ENCODE results near the gene CAV3. TPM values are rescaled to one million over a fixed set of nuclear protein-coding genes. Genes with fewer than 3 reads are reported as not detected.
"Not testable (repeated sequence)": the region's sequence is repeated elsewhere in the genome, so short reads cannot be mapped to it uniquely, and the experiment has no call there.

Gene CAV3
- total RNA-seq, 2 experiments from 2014 or later: not detected

DNA sequence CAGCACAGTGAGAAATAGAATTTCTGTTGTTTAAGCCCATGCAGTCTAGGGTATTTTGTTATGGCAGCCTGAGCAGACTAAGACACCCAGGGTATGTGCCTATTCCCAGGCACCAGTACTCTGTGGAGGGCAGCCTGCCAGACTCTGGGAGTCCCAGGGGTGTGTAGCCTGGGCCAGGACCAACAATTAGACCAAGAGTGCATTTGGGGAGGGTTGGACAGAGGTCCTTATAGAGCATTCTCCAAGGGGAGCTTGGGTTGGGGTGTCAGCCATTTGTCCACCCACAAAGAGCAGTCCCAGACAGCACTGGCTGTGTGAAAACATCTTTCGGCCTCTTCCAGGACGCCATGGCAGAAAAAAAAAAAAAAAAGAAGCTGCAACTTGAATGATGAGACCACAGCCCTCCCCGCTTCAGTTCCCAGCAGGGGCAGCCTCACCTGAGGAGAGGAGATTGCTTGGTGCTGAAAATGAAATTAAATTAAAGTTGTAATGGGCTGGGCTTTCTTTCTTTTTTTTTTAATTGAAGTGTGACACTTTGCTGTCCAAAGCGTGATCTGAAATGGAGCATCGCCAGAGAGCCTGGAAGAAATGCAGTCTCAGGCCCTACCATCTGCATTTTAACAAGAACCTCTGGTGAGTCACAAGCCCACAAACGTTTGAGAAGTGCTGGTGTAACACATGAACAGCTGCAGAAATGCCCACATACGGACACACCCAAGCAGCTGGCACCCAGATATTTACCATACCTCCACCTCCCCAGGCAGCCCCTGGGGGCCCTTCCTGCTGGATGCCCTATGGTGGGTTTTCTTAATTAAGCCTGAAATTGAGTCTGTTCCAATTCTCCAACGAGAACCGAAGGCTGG is 21.3 kb upstream of the CAV3 start:
- CTCF ChIA-PET: no interaction called here
- no peak overlapping the region for H3K4me3 Mint-ChIP-seq
- no peaks in the 10 kb centered on the region for H3K36me3 Mint-ChIP-seq (ENCODE audit: low read depth)
- H3K4me3 ChIP-seq (ENCODE audit: low read length): no peak overlapping the region
- H3K27ac ChIP-seq (ENCODE audit: low read depth in 1 of 2, low read length in 2 of 2): no peak overlapping the region
- no peaks in the 10 kb centered on the region for H3K9me3 Mint-ChIP-seq
- ATAC-seq (ENCODE audit: poor library complexity) (no peak), DNase-seq (peak in 1 of 14 experiments; percentile 23)
- TF ChIP-seq CTCF (IDR thresholded peaks at IDR 0.05): no peak
- no peaks in the 10 kb centered on the region for H3K4me1 Mint-ChIP-seq (ENCODE audit: low read depth)
- intact Hi-C loops (cut with DNase I, micrococcal nuclease): no loop called here
- POLR2A ChIA-PET: no interaction called here
- peaks cover 0 to 2% of the 10 kb centered on the region in 2 experiments for H3K27me3 ChIP-seq (ENCODE audit: control insufficient read depth in 1 of 2, insufficient read depth in 2 of 2, low read length in 2 of 2)
- H3K36me3 ChIP-seq (ENCODE audit: insufficient read depth, low read length): no peaks in the 10 kb centered on the region
- peaks cover 5% of the 10 kb centered on the region for H3K27me3 Mint-ChIP-seq
- H3K27ac Mint-ChIP-seq: no peak overlapping the region
- no peaks in the 10 kb centered on the region for H3K4me1 ChIP-seq (ENCODE audit: insufficient read depth, low read length)
- H3K9me3 ChIP-seq (ENCODE audit: control insufficient read depth in 1 of 2, insufficient read depth in 1 of 2, low read length in 2 of 2): peaks cover 0 to 4% of the 10 kb centered on the region in 2 experiments

- ChIA-PET CTCF (no interaction called here), POLR2A (no interaction called here)
- H3K4me1 ChIP-seq (ENCODE audit: insufficient read depth, low read length): no peaks in the 10 kb centered on the region
- peaks cover 0 to 4% of the 10 kb centered on the region in 2 experiments for H3K9me3 ChIP-seq (ENCODE audit: control insufficient read depth in 1 of 2, insufficient read depth in 1 of 2, low read length in 2 of 2)
- no peak overlapping the region for H3K27ac ChIP-seq (ENCODE audit: low read depth in 1 of 2, low read length in 2 of 2)
- no peak overlapping the region for H3K4me3 ChIP-seq (ENCODE audit: low read length)
- H3K27ac Mint-ChIP-seq: no peak overlapping the region
- ATAC-seq (ENCODE audit: poor library complexity) (no peak), DNase-seq (no peak)
- H3K9me3 Mint-ChIP-seq: no peaks in the 10 kb centered on the region
- intact Hi-C loops (cut with DNase I, micrococcal nuclease): no loop called here
- peaks cover 5% of the 10 kb centered on the region for H3K27me3 Mint-ChIP-seq
- H3K36me3 Mint-ChIP-seq (ENCODE audit: low read depth): no peaks in the 10 kb centered on the region
- H3K4me1 Mint-ChIP-seq (ENCODE audit: low read depth): no peaks in the 10 kb centered on the region
- peaks cover 0 to 2% of the 10 kb centered on the region in 2 experiments for H3K27me3 ChIP-seq (ENCODE audit: control insufficient read depth in 1 of 2, insufficient read depth in 2 of 2, low read length in 2 of 2)
- no peak for TF ChIP-seq CTCF (IDR thresholded peaks at IDR 0.05)
- no peaks in the 10 kb centered on the region for H3K36me3 ChIP-seq (ENCODE audit: insufficient read depth, low read length)
- no peak overlapping the region for H3K4me3 Mint-ChIP-seq
Measured at GRCh38 chr3:8712908-8713255, 20.7 kb upstream of the CAV3 start.

- TF ChIP-seq CTCF (IDR thresholded peaks at IDR 0.05): no peak
- DNase-seq: no peak
- no peaks in the 10 kb centered on the region for H3K9me3 Mint-ChIP-seq
- Histone ChIP-seq H3K4me3 (ENCODE audit: low read length) (no peak overlapping the region), H3K27me3 (ENCODE audit: control insufficient read depth in 1 of 2, insufficient read depth in 2 of 2, low read length in 2 of 2) (peaks cover 0 to 2% of the 10 kb centered on the region in 2 experiments), H3K9me3 (ENCODE audit: control insufficient read depth in 1 of 2, insufficient read depth in 1 of 2, low read length in 2 of 2) (peaks cover 0 to 4% of the 10 kb centered on the region in 2 experiments), H3K4me1 (ENCODE audit: insufficient read depth, low read length) (no peaks in the 10 kb centered on the region), H3K36me3 (ENCODE audit: insufficient read depth, low read length) (no peaks in the 10 kb centered on the region), H3K27ac (ENCODE audit: low read depth in 1 of 2, low read length in 2 of 2) (no peak overlapping the region)
- no peak for ATAC-seq (ENCODE audit: poor library complexity)
- CTCF ChIA-PET: no interaction called here
- POLR2A ChIA-PET: no interaction called here
- peaks cover 5% of the 10 kb centered on the region for H3K27me3 Mint-ChIP-seq
- intact Hi-C loops (cut with DNase I, micrococcal nuclease): no loop called here
- no peak overlapping the region for H3K4me3 Mint-ChIP-seq
- H3K4me1 Mint-ChIP-seq (ENCODE audit: low read depth): no peaks in the 10 kb centered on the region
- no peak overlapping the region for H3K27ac Mint-ChIP-seq
- no peaks in the 10 kb centered on the region for H3K36me3 Mint-ChIP-seq (ENCODE audit: low read depth)
Measured at GRCh38 chr3:8713901-8714759, 19.5 kb upstream of the CAV3 start.

DNA sequence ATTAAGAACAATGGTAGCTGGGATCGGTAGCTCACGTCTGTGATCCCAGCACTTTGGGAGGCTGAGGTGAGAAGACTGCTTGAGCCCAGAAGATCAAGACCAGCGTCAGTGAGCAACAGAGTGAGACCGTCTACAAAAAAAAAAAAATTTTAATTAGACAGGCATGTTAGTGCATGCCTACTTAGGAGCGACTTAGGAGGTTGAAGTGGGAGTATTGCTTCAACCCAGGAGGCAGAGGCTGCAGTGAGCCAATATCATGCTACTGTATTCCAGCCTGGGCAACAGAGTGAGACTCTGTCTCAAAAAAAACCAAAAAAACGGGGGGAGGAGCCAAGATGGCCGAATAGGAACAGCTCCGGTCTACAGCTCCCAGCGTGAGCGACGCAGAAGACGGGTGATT is 17.8 kb upstream of the CAV3 start:
- CTCF ChIA-PET; POLR2A ChIA-PET; H3K36me3 ChIP-seq (ENCODE audit: insufficient read depth, low read length); H3K9me3 Mint-ChIP-seq; H3K27me3 ChIP-seq (ENCODE audit: control insufficient read depth in 1 of 2, insufficient read depth in 2 of 2, low read length in 2 of 2); H3K4me1 ChIP-seq (ENCODE audit: insufficient read depth, low read length); H3K27ac ChIP-seq (ENCODE audit: low read depth in 1 of 2, low read length in 2 of 2); DNase-seq; intact Hi-C loops (cut with DNase I, micrococcal nuclease); H3K9me3 ChIP-seq (ENCODE audit: control insufficient read depth in 1 of 2, insufficient read depth in 1 of 2, low read length in 2 of 2); H3K27ac Mint-ChIP-seq; H3K4me3 Mint-ChIP-seq; H3K27me3 Mint-ChIP-seq; H3K36me3 Mint-ChIP-seq (ENCODE audit: low read depth); H3K4me3 ChIP-seq (ENCODE audit: low read length); H3K4me1 Mint-ChIP-seq (ENCODE audit: low read depth); ATAC-seq (ENCODE audit: poor library complexity): not testable (repeated sequence)

Measured in CD4-positive, alpha-beta T cell (primary cell).